ENCODE measurements around the gene CLEC4G.

The CLEC4G gene

DNA sequence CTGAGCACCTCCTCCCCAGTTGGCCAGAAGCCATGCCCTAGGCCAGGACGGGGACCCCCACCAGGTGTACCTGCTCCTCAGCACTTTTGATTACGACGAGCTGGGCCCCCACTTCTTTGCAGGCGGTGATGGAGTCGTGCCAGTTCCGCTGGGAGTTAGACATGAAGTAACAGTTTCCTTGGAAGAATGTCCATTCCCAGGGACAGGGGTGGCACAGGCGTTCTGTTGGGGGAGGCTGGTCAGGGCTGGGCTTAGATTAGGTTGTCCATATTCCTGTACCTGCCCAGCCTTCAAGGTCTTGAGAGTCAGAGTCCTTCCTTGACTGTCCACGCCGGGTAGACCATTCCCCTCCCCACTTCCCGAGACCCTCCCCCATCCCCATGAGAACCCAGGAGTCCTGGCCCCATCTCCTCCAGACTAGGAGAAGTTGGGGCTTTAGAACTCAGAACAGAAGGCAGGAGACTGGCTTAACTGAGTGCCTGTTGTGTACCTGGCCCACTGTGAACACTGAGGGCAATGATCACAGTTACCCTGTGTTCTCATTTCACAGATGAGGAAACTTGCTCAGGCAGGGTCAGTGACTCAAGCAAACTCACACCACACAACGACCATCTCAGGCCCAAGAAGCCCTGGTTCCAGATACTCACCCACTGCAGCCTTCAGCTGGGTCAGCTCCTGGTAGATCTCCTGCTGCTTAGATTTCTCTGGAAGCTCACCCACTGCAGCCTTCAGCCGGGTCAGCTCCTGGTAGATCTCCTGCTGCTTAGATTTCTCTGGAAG is 13.2 kb upstream of the CLEC4G start:
- no peak overlapping the region for H3K27ac ChIP-seq
- TF ChIP-seq, protein P1, sequence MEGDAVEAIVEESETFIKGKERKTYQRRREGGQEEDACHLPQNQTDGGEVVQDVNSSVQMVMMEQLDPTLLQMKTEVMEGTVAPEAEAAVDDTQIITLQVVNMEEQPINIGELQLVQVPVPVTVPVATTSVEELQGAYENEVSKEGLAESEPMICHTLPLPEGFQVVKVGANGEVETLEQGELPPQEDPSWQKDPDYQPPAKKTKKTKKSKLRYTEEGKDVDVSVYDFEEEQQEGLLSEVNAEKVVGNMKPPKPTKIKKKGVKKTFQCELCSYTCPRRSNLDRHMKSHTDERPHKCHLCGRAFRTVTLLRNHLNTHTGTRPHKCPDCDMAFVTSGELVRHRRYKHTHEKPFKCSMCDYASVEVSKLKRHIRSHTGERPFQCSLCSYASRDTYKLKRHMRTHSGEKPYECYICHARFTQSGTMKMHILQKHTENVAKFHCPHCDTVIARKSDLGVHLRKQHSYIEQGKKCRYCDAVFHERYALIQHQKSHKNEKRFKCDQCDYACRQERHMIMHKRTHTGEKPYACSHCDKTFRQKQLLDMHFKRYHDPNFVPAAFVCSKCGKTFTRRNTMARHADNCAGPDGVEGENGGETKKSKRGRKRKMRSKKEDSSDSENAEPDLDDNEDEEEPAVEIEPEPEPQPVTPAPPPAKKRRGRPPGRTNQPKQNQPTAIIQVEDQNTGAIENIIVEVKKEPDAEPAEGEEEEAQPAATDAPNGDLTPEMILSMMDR (conservative IDR thresholded peaks at IDR 0.05), result no peak
- no peak for TF ChIP-seq ZFX (IDR thresholded peaks at IDR 0.05)

GRCh38 chr19:7744199-7744786 is 12.4 kb upstream of the CLEC4G start:
- H3K27ac ChIP-seq, result no peak overlapping the region
- TF ChIP-seq, protein P1 (conservative IDR thresholded peaks at IDR 0.05), result no peak
- TF ChIP-seq ZFX (IDR thresholded peaks at IDR 0.05), result no peak

DNA sequence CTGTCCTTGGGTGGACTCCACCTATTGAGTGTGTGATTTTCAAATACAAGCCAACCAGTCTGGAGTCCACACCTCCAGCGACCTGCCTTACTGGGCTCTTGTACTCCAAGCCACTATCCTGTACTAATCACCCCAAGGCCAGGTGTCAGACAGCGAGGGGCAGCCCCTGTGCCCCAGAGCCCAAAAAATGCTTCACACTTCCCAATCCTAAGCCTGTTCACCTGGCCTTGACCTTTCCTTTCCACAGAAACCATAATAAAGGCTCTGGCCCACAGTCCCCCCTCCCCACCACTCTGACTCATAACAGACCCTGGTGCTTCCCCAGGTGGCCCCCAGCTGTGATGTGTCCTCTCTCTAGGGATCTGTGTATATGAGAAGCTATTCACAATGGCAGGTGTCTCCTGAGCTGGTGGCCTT is 11.5 kb upstream of the CLEC4G start:
- no peak overlapping the region for H3K27ac ChIP-seq
- TF ChIP-seq ZFX (IDR thresholded peaks at IDR 0.05), result no peak
- TF ChIP-seq, protein P1 (conservative IDR thresholded peaks at IDR 0.05), result no peak

DNA sequence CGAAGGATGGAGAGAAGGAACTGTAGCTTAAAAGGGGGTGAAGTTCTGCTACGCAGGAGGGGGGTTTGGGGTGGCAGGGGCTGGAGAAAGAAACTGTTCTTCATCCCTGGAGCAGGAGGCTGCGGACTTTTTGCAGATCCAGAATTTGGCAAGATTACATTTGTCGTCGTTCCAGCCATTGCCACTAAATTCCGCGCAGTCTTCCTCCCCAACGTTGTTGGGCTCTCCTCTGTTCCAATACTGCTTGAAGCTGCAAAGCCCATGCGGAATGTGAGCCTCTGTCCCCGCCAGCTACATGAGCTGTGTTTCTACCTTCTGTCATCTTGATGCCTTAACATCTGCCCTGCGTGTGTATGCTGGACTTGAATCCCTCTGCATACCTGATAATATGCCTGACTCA is 11.1 kb upstream of the CLEC4G start:
- H3K27ac ChIP-seq, result no peak overlapping the region
- TF ChIP-seq ZFX (IDR thresholded peaks at IDR 0.05), result no peak
- TF ChIP-seq, protein P1 (conservative IDR thresholded peaks at IDR 0.05), result no peak

DNA sequence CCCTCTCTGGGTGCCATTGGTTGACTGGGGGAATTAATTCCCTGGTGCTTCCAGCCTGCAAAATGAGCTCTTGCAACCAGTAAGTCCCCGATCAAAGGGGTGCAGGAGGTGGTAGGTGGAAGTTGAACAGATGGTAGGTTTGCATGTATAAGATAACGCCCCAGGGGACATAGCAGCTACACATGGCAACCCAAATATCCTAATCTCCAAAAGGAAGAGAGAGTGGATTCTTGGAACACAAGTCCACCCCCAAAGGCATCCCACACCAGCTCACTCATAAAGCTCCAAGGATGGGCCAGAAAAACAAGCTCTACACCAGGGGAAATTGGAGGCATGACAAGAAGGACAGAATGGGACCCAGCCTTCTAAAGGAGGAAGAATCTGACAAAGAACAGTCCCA is 10.7 kb upstream of the CLEC4G start:
- H3K27ac ChIP-seq, result no peak overlapping the region
- TF ChIP-seq, protein P1 (conservative IDR thresholded peaks at IDR 0.05), result no peak
- TF ChIP-seq ZFX (IDR thresholded peaks at IDR 0.05), result no peak

DNA sequence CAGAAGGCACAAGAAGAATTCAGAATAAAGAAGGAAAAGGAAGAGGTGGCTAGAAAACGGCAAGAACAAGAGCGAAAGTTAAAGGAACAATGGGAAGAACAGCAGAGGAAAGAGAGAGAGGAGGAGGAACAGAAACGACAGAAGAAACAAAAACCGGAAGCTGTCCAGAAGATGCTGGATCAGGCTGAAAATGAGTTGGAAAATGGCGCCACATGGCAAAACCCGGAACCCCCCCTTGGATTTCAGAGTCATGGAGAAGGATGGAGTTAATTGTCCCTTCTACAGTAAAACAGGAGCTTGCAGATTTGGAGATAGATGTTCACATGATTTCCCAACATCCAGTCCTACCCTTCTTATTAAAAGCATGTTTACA is 8.8 kb upstream of the CLEC4G start:
- no peak for TF ChIP-seq ZFX (IDR thresholded peaks at IDR 0.05)
- TF ChIP-seq, protein P1 (conservative IDR thresholded peaks at IDR 0.05), result no peak
- no peak overlapping the region for H3K27ac ChIP-seq

Data from C4-2B (cell line).